Measurements from ENCODE around the gene PVR. TPM values are rescaled to one million over a fixed set of nuclear protein-coding genes. Genes with fewer than 3 reads are reported as not detected.

Gene PVR
- total and polyA plus RNA-seq, 10 of the 15 experiments (the other 5 are each of a cell fraction or from before 2014, with no cell fraction given), result 0.07 to 4.0 (median 1.9) TPM

DNA sequence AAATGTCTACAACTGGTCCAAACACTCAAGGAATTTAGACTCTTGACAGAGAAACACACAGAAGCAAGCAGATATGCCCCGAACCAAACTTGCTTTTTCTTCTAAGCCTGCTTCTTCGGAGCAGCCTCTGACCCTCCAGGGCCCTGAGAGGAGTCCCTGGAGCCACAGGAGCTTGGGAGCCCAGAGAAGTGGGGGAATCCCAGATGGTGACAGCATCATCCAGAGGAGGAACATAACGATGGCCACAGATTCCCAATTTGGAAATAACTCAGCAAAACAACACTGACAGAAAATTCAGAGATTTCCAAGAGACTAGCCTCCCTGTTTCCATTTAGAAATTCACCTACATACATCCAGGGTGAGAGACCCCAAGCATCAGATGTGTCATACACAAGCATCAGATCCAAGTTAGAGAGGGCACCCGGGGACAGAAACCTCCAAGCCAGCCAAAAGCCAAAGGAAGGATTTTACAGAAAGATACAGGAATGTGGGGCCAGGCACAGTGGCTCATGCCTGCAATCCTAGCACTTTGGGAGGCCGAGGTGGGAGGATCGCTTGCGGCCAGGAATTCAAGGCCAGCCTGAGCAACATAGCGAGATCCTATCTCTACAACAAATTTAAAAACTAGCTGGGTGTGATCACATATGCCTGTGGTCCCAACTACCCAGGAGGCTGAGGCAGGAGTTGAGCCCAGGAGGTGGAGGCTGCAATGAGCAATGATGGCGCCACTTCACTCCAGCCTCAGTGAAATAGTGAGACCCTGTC lies 2.0 kb upstream of the PVR start (continued):
- TF ChIP-seq MYC (IDR thresholded peaks at IDR 0.05; ENCODE audit: insufficient read depth, insufficient read length, insufficient replicate concordance, low read length, severe bottlenecking) (no peak), YY1 (IDR thresholded peaks at IDR 0.05; ENCODE audit: low read depth, low read length) (no peak), ETV6 (conservative IDR thresholded peaks at IDR 0.05 in 1 of 2, IDR thresholded peaks at IDR 0.05 in 1 of 2; ENCODE audit: borderline replicate concordance in 1 of 2, low read depth in 1 of 2) (no peak), CHD2 (IDR thresholded peaks at IDR 0.05; ENCODE audit: borderline replicate concordance, low read depth, low read length) (no peak), ZSCAN29 (IDR thresholded peaks at IDR 0.05) (no peak)

DNA sequence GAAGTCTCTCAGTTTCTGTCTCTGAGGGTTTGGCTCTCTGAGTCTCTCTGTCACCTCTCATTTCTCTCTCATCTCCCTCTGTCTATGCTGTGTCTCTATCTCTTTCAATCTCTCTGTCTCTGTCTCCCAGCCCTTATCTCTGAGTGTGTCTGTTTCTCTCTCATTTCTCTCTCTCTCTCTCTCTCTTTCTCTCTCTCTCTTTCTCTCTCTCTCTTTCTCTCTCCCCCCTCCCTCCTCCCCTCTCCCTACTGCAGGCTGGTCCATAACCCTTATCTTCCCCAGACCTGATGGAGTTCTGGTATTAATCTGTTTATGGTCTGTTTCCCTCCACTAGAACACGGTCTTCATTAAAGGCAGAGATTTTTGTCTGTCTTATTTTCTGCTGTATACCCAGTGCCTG lies 1.3 kb upstream of the PVR start:
- TF ChIP-seq SMC3 (IDR thresholded peaks at IDR 0.05; ENCODE audit: borderline replicate concordance, low read length), result no peak
- ChIA-PET POLR2A (no interaction called here), CTCF (interaction anchor here (1.6 kb wide), 1 partner anchor 12 kb away, joined by 8 read pairs; no protein-coding TSS in a partner anchor), RAD21 (ENCODE audit: unreplicated experiment) (no interaction called here), SMC1A (ENCODE audit: uncharacterized antibody, unreplicated experiment) (no interaction called here)
- H4K20me1 ChIP-seq (ENCODE audit: control insufficient read depth, insufficient read depth), result no peaks in the 10 kb centered on the region
- in situ Hi-C loops (cut with MboI) (no loop called here), intact Hi-C loops (cut with micrococcal nuclease; ENCODE audit: unreplicated experiment) (no loop called here)
- ATAC-seq (no peak), FAIRE-seq (no peak), DNase-seq (ENCODE audit: low read depth, low spot score) (no peak)
- no peaks in the 10 kb centered on the region for H3K36me3 ChIP-seq (ENCODE audit: control insufficient read depth in 2 of 2, insufficient read depth in 2 of 2, low read length in 1 of 2)
- no peaks in the 10 kb centered on the region for H3K79me2 ChIP-seq (ENCODE audit: control insufficient read depth, insufficient read depth, low read length)
- H3K4me3 ChIP-seq, result no peak overlapping the region
- WGBS (ENCODE audit: insufficient coverage, insufficient replicate concordance, low lambda C conversion rate, missing lambda C conversion rate), result 5% methylated on average over 1 of the region's 1 CpG
- H3K4me2 ChIP-seq (ENCODE audit: control insufficient read depth, insufficient read depth), result no peak overlapping the region
- H3K9me3 ChIP-seq (replicated peaks; ENCODE audit: control insufficient read depth, insufficient read depth, low read length), result no peaks in the 10 kb centered on the region
- no TSS peak for BruUV-seq (replicated peaks)
- H2AFZ ChIP-seq (ENCODE audit: control insufficient read depth, low read depth, low read length), result no peak overlapping the region
- H3K27ac ChIP-seq (ENCODE audit: control insufficient read depth, insufficient read depth), result no peak overlapping the region
- H3K4me1 ChIP-seq (ENCODE audit: control insufficient read depth, insufficient read depth, low read length), result no peaks in the 10 kb centered on the region
- peaks cover 0 to 2% of the 10 kb centered on the region in 2 experiments; a peak in 1 of 4 replicates for H3K27me3 ChIP-seq (replicated peaks in 1 of 2; ENCODE audit: control insufficient read depth in 2 of 2, insufficient read depth in 2 of 2, low read length in 1 of 2)
- no peak overlapping the region for H3K9ac ChIP-seq (ENCODE audit: control insufficient read depth, insufficient read depth, low read length)
